PFSK-1 (cell line): ENCODE data around the gene ENDOD1.

Experiments
- FOXP2 ChIP-seq: optimal IDR thresholded peaks from 2 replicates; pipeline ENCODE3; 2011; ENCODE audit warnings: borderline replicate concordance, control low read depth, inconsistent platforms; ENCODE audit not compliant: insufficient read depth; ENCODE audit errors: extremely low read length, extremely low read depth
- POLR2AphosphoS5 ChIP-seq: IDR thresholded peaks from 2 replicates; pipeline ENCODE4 v1.6.1; 2012; ENCODE audit warnings: low read depth, mild to moderate bottlenecking, control low read depth, low read length, moderate library complexity
- SIN3A ChIP-seq: IDR thresholded peaks from 2 replicates; pipeline ENCODE4 v1.6.1; 2012; ENCODE audit warnings: mild to moderate bottlenecking, low read length, moderate library complexity, borderline replicate concordance; ENCODE audit not compliant: insufficient read depth
- TAF1 ChIP-seq: IDR thresholded peaks from 2 replicates; pipeline ENCODE4 v1.6.1; 2012; ENCODE audit warnings: low read length, control low read depth, borderline replicate concordance; ENCODE audit not compliant: insufficient read depth
- TF ChIP-seq, protein P1 (sequence below), 2 experiments: IDR thresholded peaks; 2 replicates each; pipeline versions ENCODE4 v1.6.1 to v1.8.0; 2011 to 2012; ENCODE audit warnings: low read depth in 2 of 2, low read length in 2 of 2, control low read depth in 1 of 2, inconsistent platforms in 1 of 2, mild to moderate bottlenecking in 1 of 2, moderate library complexity in 1 of 2; ENCODE audit not compliant: insufficient read depth in 1 of 2

Gene ENDOD1

GRCh38 chr11:95152876-95153856 is 63.5 kb downstream of the ENDOD1 start:
- TF ChIP-seq POLR2AphosphoS5: no peak
- no peak for TF ChIP-seq TAF1

DNA sequence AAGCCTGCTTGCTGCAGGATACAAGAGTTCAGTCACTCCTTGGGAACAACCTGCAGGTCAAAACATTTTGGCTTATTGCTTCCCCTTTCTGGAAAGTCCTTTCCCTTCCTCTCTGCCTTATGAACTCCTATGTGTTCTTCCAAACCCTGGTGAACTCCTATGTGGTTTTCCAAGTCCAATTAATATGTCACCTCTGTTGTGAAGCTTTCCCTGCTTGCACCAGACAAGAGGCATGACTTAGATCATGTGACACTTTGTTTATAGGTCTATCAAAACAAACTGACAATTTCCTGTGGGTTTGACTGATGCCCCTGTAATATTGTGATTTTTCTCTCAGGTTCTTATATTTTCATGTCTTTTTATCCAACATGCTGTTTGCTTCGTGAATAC is 64.2 kb downstream of the ENDOD1 start:
- TF ChIP-seq FOXP2: no peak

- no peak for TF ChIP-seq POLR2AphosphoS5
- TF ChIP-seq TAF1: no peak
Measured at GRCh38 chr11:95154514-95154913, 64.9 kb downstream of the ENDOD1 start.

GRCh38 chr11:95155385-95155784 is 65.7 kb downstream of the ENDOD1 start:
- no peak for TF ChIP-seq FOXP2
- no peak for TF ChIP-seq POLR2AphosphoS5
- TF ChIP-seq, protein P1, sequence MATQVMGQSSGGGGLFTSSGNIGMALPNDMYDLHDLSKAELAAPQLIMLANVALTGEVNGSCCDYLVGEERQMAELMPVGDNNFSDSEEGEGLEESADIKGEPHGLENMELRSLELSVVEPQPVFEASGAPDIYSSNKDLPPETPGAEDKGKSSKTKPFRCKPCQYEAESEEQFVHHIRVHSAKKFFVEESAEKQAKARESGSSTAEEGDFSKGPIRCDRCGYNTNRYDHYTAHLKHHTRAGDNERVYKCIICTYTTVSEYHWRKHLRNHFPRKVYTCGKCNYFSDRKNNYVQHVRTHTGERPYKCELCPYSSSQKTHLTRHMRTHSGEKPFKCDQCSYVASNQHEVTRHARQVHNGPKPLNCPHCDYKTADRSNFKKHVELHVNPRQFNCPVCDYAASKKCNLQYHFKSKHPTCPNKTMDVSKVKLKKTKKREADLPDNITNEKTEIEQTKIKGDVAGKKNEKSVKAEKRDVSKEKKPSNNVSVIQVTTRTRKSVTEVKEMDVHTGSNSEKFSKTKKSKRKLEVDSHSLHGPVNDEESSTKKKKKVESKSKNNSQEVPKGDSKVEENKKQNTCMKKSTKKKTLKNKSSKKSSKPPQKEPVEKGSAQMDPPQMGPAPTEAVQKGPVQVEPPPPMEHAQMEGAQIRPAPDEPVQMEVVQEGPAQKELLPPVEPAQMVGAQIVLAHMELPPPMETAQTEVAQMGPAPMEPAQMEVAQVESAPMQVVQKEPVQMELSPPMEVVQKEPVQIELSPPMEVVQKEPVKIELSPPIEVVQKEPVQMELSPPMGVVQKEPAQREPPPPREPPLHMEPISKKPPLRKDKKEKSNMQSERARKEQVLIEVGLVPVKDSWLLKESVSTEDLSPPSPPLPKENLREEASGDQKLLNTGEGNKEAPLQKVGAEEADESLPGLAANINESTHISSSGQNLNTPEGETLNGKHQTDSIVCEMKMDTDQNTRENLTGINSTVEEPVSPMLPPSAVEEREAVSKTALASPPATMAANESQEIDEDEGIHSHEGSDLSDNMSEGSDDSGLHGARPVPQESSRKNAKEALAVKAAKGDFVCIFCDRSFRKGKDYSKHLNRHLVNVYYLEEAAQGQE (IDR thresholded peaks at IDR 0.05; ENCODE audit: insufficient read depth in 1 of 2, low read depth in 2 of 2, low read length in 2 of 2): no peak
- no peak for TF ChIP-seq TAF1
- no peak for TF ChIP-seq SIN3A

- TF ChIP-seq TAF1 (no peak), SIN3A (no peak), FOXP2 (no peak), POLR2AphosphoS5 (no peak)
- TF ChIP-seq, protein P1 (IDR thresholded peaks at IDR 0.05; ENCODE audit: insufficient read depth in 1 of 2, low read depth in 2 of 2, low read length in 2 of 2): no peak
Measured at GRCh38 chr11:95156133-95156721, 66.6 kb downstream of the ENDOD1 start.

GRCh38 chr11:95156916-95157541 is 67.4 kb downstream of the ENDOD1 start:
- TF ChIP-seq, protein P1 (IDR thresholded peaks at IDR 0.05; ENCODE audit: insufficient read depth in 1 of 2, low read depth in 2 of 2, low read length in 2 of 2): no peak
- TF ChIP-seq TAF1: no peak
- no peak for TF ChIP-seq SIN3A
- TF ChIP-seq POLR2AphosphoS5: no peak
- no peak for TF ChIP-seq FOXP2
